ENCODE data around the gene ZFC3H1.
A peak's percentile ranks its signal among the peaks of the same experiment; 100 is the strongest.

Gene ZFC3H1

DNA sequence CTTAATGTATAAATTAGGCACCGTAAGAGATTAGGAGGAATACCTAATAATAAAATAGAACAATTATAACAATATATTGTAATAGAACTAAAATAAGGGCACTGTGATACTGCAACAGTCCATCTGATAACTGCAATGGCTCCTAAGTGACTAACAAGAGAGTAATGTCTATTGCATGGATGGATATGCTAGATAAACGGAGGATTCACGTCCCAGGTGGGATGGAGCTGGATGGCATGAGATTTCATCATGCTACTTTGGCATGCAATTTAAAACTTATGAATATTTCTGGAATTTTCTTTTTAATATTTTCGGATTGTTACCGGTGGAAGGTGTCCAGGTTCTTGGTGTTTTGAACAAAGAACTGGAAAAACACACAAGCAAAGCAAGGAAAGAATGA, 20.0 kb upstream of the ZFC3H1 start:
- DNase-seq: no peak

DNA sequence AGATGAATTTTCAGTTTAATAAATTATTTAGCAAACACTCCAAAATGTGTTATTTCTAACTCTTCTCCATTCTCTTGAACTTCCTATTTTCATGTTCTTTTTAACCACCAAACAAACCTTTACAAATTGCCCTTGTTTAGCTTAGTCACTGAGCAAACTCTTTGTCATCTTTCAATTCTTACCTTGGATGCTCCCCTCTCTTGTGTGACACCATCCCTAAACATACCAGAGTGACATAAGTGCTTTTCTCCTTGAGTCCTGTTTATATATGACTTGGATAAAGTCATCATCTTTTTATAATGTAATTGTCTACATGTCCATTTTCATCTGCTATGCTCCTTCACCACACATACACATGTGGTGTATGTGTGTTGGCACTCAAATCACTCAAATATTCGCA, 18.8 kb upstream of the ZFC3H1 start:
- DNase-seq: no peak

DNA sequence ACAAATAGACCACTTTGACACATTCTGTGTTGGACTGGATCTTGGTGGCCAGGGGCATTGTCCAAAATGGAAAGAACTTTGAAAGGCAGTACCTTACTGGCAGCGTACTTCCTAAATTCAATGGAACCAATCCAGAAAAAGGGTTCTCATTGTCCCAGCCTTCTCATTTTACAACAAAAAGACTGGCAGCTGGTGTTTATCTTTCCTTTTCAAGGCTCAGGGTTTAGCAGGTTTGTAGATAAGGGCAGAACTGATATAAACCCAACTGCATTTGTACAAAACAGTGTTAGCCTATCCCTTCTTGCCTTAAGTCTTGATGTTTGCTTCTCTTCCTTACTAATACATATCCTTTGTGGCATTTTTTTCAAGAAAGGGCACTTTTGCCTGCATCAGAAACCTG, 8.2 kb upstream of the ZFC3H1 start:
- no peak for DNase-seq

DNA sequence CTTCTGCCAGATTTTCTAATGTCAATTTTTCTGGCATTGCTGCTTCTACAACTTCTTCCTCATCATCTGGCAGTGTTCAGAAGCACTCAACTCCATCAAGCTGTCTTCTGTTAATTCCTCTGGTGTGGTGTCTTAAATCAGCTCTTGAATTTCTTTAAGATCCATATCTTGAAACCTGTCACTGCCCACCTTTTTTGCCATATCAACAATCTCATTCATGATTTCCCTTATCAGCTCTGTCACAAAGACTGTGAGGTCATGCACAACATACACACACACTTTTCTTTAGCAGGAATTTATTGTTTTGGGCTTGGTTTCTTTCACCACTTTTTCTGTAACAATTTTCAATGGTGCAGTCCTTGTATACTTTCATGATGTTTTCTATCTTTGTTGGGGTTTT, 7.7 kb upstream of the ZFC3H1 start:
- DNase-seq: no peak

DNA sequence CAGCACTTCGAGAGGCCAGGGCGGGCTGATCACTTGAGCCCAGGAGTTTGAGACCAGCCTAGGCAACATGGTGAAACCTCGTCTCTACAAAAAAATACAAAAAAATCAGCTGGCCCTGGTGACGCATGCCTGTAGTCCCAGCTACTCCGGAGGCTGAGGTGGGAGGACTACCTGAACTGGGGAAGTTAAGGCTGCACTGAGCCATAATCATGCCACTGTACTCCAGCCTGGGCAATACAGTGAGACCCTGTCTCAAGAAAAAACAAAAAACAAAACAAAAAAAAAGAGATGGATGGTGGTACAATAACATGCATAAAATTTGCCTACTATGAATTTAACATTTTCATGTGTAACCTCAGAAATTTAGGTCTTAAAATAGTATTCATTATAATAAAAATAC, 2.6 kb upstream of the ZFC3H1 start:
- no peak for DNase-seq

DNA sequence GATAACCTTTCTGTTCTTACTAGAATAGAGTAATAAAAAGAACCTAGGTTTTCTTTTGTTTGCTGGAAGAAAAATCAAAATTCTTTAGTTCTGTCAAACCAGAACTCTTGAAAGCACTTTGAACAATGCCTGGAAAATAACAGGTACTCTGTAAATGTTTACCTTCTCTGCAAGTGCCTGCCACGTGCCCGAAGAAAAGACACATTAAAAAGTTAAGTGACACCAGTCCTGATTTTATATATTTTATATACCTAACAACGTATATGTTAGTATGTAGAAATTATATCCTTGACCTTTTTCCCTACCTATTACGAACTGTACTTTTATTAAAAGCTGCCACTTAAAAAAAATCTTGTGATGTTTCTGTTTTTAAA, 1.4 kb upstream of the ZFC3H1 start:
- no peak for DNase-seq

DNA sequence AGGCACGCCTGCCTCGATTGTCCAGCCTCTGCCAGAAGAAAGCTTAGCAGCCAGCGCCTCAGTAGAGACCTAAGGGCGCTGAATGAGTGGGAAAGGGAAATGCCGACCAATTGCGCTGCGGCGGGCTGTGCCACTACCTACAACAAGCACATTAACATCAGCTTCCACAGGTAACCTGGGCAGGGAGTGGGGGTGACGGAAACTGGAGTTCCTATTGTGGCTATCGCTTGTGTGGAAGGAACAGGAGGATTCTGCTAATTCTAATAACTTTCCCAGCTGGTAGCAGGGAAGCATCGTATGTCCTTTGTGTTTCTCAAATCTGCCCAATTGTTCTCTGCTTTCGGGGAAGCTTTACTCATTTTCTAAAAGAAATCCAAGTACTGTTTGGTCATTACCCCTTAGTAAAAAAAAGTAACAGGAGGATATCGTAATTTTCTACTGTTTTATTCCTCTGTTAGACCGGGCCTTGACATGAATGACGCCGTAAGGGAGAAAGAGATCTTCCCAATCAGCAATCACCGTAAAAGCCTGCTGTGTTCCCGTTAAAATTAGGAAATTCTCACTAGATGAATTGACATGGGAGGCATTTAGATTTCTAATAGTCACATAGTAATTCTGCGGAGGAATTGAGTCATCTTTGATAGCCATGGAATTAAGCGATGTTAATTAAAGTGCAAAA, 902 bp upstream of the ZFC3H1 start:
- DNase-seq: no peak

DNA sequence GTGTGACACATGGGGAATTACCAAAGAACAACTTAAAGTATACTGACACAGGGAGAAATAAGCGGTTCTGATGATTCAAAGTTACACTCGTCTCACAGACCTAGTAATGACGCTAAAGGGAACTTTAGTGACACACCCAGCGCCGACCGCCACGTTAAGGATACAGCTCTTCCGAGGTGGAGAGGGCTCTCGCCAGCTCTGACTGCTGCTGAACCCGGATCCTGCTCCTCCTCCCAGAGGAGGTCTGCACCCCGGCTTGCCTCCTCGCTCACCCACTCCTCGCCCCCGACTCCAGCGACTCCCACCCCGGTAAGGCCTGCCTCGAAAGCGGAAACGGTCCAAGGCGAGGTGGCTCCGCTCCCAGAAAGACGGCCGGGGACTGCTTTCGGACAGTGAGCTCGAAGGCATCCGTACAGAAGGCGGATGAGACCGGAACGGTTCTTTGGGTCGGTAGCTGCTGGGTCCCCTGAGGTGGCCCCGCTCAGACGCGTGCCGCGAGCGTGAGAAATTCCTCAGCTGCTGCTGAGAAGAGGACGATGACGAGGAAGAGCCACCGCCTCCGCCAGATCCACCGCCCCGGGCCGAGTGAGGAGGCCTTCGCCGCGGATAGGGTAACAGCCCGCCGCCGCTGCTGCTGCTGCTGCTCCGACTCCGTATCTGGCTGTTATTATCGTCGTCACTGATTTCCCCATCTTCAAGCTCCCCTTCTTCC, 643 bp downstream of the ZFC3H1 start:
- no peak for DNase-seq

DNA sequence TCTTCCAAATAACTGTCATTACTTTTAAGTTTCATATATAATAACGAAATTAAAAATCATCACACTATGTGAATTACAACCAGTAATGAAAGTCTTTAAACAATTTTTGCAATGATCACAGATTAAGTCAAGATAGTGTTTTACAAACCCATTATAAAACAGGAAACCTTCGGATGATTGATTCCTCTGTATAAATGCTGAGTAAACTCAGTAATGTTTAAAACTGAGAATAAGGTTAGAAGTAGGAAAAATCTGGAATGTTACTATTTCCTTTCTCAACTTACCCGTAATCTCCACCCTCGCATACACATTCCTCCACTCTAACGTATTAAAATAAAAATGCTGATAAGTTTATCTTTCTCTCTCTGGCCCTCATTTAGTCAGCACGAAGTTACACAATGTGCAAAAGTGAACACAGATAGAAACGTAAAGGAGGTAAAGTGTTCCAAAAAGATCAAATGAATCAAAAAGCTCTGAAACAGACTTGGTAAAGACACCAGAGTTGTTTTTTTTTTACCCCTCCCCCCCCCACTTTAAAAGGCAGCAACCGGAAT, 1.6 kb downstream of the ZFC3H1 start:
- no peak for DNase-seq

DNA sequence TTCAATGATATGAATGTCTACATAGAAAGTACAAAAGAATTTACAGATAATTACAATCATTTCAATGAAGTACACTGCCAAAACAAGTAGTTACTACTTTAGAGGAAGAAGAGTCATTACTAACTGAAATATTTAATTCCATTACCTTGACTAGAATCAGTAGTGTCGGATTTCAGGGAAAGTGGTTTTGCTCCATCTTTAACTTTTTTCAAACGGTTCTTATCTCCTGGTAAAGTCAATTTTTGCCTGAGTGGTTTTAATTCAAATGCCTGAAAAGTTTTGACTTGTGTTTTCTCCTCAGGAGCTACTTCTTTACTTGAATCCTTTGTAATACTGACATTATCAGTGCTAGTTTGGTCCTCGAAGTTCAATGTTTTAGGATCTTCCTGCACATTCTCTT, 6.9 kb downstream of the ZFC3H1 start:
- no peak for DNase-seq

DNA sequence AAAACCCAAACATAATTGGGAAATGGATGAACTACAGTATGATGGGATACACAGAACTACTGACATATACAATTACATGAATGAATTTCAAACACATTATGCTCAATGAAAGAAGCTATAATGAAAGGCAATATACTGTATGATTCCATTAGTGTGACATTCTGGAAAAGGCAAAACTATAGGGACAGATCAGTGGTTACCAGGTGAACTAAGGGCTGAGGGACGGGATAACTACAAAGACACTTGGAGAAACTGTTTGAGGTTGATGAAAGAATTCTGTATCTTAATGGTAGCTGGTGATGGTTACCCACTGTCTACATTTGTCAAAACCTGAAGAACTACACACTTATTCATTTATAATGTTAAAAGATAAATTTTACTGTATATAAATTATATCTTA, 7.7 kb downstream of the ZFC3H1 start:
- DNase-seq: no peak

DNA sequence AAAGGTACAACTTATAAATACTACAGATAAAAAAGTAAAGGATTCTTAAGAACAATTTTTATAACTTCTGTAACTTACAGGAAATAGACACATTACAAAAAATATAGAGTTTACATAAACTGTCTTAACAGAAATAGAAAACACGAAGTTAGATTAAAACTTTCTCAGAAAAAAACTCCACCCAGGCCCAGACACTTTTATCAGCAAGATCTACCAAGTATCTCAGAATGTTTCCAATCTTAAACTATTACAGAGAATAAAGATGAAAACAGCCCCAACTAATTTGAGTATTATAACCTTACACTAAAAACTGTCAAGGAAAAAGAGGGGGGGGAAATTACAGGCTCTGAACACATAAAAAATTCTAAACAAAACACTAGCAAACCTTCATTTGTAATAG, 8.2 kb downstream of the ZFC3H1 start:
- DNase-seq: no peak

DNA sequence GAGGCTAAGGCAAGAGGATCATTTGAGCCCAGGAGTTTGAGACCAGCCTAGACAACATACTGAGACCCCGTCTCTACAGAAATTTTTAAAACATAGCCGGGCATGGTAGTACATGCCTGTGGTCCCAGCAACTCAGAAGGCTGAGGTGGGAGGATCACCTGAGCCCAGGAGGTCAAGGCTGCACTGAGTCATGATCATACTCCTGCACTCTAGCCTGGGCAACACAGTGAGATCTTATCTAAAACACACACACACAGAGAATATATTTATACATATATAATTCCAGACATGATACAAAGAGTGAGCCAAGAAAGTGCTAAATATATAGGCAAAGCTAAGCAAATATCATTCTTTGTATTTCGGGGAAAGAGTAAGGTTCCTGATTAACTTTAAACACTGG, 9.4 kb downstream of the ZFC3H1 start:
- no peak for DNase-seq

DNA sequence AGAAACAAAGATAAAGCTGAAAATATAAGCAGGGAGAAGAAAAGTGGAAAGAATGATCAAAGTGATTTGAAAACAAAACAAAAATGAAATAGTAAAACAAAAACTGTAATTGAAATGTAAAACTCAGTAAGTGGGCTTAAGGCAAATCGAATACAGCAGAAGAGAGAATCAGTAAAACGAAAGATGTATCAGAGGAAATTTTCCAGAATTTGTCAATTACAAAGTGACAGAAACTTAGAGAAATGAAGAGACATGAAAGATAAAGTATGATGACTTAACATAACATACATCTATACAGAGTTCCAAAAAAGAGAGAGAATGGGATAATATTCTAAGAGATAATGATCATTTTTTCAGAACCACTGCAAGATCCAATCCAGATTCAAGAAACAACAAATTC, 10.5 kb downstream of the ZFC3H1 start:
- DNase-seq: no peak

DNA sequence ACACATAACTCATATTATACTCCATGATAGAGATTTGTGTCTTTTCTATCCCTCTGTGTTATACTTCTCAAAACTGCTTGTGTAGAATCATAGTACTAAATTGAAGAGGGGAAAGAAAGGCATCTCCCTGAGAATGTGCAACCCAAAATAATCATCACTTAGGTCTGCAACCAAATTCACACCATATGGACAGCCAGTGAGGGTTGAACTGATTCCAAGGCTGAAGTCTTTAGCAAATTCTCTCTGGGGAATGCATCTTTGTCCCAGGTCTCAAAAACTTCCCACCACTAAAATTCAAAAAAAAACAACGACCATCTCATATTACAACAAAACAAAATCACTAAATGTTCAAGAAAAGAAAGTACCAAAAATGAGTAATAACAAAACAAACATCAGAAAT, 11.0 kb downstream of the ZFC3H1 start:
- no peak for DNase-seq

DNA sequence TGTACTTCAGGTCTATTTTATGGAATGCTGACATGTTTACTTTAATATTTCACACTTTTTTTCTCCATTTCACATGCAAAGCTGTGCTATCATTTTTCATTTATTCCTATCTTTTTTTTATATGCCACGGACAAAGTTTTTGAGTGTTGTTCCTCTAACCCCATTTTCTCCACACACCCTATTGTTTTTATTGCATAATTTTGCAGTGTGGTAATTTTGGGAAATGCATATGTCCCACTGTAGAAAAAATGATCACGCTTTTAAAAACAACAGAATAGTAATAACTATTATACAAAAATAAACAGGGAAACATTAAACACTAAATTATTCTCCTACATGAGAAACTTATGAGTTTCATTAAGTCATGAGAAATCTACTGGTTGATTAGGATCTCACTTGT, 14.2 kb downstream of the ZFC3H1 start:
- DNase-seq: no peak

DNA sequence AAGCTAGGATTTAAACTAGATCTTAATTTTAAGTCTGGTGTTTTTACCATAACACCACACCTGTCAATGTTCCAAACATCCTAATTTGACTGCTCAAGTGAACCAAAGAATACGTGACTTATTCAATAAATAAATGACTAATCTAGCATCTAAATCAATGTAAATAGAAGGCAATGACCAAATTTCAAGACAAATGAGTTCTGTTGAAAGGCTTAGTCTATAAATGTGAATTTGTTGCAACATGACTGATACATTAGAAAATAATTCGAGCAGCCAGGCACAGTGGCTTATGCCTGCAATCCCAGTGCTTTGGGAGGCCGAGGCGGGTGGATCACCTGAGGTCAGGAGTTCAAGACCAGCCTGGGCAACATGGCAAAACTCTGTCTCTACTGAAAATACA, 15.1 kb downstream of the ZFC3H1 start:
- no peak for DNase-seq

DNA sequence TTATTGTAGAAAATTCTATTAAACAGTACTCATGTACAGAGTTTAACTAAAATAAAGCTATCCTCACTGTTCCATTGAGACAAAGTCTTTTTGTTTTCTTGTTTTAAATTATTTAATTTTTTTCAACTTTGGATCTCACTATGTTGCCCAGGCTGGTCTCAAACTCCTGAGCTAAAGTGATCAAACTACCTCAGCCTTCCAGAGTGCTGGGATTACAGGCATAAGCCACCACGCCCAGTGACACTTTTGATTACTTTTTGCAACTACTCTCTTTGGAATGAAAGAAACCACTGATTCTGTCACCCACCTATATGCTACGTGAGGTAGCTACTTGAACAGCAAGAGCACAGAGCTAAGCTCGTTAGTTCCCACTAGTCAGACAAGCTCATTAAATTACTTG, 17.1 kb downstream of the ZFC3H1 start:
- no peak for DNase-seq

DNA sequence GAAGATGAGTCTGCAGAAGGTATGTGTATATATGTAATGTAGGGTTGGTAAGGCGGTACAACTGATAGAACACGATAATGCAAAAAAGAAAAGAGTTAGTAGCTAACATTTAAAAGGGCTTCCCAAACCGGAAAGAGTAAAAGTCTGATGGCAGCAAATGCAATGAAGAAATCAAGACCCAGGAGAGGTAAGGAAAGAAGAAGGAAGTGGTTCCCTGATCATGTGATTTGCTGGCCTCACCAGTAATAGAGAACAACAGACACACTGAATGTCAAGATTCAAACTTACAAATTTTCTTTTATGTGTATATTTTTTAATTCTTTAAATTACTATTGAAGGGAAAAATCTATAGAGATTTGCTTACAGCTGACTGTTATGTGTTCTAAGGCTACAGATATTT, 18.4 kb downstream of the ZFC3H1 start:
- DNase-seq: no peak

DNA sequence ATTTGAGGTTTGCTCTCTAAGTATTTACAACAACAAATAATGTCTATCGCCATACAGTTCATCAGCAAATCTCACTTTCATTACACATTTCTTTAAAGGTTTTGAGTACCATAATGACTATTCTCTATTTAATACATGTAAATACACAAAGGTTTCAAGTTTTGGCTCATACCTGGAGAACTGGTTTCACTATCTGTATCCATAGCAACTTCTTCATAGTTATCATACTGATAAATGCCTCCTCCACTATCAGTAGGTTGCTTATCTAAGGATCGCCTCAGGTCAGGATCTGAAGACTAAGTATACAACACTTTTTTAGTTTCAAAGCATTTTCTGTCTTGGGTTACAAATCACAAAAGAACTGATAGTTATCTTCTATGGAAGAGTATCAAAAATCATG, 21.4 kb downstream of the ZFC3H1 start:
- DNase-seq: no peak

DNA sequence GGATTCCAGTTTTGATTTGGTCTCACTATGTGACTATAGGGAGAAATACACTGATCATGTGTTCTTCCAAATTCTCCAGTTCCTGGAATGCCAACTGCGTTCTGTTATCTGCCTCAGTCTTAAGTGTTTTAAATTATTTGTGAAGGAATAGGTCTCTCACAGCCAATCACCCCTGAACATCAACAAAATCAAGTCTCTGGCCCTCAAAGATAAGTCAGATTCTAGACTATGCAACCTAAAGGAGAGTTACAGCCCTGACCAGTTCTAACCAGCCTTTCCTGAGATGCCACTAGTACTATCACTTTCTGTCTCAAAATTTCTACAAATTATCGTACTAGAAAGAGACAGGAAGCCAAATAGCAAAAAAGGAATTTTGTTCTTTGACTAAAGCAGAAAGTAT, 22.3 kb downstream of the ZFC3H1 start:
- no peak for DNase-seq

DNA sequence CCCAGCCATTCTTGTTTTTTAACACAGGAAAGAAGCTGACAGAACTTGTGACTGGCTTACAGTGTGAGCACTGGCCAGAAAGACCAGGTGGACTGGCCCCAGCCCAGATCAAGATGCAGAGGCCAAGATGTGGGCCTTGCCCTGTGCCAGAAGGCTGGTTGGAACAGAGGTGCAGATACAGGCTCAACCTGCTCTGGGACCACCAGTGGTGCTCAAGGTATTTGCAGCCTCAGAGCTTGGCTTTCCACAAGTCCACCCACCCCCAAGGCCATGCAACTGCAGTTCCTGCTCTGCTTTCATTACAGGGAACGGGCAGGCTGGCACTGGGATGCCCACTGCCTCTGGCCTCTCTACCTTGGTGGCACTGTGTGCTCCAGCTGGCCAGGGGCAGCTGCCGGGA, 23.3 kb downstream of the ZFC3H1 start:
- no peak for DNase-seq

DNA sequence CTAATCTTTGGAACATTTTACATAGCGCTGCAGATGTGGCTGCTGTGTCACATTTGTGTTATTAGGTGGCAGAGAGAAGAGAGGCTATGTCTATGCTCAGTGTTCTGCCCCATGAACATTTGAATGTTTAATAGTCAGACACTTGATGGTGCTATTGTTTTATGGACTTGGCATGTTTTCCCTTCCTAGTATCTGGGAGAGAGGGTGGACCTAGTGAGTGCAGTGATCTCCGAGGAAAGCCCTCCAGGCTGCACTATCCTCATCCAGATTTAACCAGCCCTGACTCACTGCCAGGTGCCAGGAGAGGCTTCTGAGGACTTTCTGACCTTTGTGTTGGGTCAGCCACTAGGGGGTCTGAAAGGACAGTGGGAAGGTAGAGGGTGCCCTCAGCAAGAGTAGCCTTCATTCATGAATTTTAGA, 24.3 kb downstream of the ZFC3H1 start:
- no peak for DNase-seq

DNA sequence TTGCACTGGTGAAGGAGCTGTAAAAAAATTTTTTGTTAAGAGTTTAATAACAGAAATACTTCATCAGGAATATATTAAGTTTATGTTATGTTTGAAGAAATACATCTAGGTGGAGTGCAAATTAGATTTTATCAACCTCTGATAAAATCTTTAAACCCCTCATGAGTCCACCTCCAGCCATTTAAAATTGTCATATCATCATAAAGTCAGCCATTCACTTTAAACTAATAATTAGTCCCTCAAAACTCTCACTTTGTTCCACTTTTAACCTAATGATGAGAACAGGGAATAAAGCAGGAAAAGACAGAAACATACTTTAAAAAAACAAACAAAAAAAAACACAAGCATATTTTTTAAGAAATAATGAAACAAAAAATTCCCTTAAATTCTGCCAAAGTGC, 25.1 kb downstream of the ZFC3H1 start:
- DNase-seq: no peak

DNA sequence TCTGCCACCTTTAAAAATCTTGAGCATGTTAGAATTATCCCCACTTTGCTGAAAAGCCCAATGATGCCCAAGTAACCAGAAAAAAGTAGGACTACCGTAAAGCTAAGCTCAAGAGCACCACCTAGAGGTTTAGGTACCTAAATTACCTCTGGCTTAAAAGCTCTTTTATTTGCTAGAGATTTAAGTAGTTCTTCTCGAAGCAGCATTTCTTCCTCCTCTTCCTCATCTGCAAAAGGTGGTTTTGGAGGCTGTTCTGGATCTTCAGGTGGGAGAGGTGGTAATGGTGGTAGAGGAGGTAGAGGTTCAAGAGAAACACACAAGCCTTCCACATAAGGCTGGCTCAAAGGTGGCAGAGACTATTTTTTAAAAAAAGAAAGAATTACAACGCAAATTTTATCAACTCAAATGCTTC, 26.9 kb downstream of the ZFC3H1 start:
- DNase-seq: peak; percentile 31
